GM21367 (cell line): ENCODE measurements around the gene UPF3A.

Source experiments
- ATAC-seq: cut with Tn5 transposase; IDR thresholded peaks from one replicate; pipeline ENCODE4 v1.9.1; 2021; ENCODE audit not compliant: unreplicated experiment

UPF3A gene

DNA sequence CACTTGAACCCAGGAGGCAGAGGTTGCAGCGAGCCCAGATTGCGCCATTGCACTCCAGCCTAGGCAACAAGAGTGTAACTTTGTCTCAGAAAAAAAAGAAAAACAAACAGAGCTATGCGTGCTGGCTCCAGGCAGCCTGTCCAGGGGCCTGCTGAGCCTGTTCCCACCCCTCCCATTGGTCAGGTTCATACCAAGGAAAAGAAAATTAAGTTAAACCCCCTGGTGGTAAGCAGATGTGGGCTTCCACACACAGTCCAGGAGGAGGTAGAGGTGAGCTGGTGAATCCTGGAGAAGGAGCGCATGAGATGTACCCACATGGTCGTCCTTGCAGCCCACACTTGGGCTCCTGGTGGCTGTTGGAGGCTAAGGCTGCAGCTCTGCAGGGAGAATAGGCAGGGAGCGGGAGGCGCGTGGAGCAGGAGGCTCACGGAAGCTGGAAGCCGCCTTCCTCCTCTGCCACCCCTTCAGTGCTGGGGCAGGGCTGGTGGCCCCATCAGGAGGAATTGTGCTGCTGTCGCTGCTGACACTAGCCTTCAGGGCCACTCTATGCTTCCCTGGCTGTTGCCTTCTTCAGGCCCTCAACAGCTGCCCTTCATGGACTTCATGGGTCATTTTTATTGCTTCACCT lies 22.4 kb downstream of the UPF3A start:
- no peak for ATAC-seq

DNA sequence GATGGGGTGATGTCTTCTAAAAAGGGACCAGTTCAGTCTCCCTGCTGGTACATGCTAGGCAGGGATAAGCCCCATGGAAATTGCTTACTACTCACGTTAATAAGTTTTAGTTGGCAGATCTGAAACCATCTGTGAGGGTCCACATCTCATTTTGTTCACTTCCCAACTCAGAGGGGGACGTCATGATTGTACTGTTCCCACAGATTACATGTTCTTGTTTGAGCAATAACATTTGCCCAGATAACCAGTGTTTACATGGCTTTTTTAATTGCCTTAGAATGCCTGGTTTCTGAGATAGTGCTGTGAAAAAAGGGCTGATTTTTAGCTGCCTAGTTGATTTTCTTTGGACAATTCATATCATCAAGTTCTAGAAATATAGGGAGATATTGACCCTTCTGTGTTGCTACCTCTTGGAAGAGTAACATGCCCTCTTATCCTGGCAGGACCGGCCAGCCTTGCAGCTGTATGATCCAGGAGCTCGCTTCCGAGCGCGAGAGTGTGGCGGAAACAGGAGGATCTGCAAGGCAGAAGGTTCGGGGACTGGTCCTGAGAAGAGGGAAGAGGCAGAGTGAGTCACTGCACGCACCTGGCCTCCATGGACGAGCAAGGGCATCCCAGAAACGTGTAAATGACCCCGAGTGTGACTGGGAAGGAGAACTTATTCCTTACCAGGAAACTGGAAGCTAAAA lies 23.1 kb downstream of the UPF3A start:
- no peak for ATAC-seq

DNA sequence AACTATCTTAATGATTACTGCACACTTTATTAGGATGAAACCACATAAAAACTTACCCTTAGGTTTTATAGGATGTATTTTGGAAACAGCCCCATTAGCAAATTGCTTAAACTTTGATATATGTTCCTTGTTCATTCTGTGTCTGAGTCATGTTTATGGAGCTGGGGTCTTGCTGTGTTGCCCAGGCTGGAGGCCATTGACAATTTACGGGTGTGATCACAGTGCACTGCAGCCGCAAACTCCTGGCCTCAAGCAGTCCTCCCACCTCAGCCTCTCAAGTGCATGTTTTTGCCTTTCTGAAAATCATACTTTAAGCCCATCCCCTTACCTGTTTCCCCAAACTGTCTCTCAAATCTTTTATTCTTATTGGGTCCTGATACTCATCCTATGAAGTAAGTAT lies 27.7 kb downstream of the UPF3A start:
- ATAC-seq, result no peak

DNA sequence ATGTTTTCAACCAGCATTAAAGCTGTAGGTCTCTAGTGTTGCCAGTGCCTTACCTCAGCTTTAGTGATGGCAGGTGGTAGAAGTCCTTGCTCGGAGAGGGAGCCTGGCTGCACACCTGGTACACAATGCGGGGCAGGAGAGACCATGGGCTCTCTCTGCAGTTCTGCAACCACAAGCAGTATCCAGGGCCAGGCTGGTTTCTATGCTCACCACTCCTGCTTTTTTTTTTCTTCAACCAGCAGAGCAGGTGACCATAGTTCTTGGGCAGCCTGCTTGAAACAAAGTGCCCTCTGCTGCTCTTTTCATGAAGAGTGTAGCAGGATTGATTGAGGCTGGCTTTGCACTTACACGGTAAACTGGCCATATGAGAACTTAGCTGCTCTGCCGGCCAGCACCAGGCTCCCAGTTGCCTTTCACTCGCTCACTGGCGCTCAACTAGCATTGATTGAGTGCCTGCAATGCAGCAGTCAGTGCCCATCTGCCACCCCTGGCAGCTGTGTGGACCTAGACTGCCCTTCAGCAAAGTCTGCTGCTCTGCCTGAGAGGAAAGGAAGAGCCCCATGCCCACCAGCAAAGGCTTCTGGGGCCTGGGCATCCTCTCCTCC lies 28.5 kb downstream of the UPF3A start:
- ATAC-seq, result no peak

DNA sequence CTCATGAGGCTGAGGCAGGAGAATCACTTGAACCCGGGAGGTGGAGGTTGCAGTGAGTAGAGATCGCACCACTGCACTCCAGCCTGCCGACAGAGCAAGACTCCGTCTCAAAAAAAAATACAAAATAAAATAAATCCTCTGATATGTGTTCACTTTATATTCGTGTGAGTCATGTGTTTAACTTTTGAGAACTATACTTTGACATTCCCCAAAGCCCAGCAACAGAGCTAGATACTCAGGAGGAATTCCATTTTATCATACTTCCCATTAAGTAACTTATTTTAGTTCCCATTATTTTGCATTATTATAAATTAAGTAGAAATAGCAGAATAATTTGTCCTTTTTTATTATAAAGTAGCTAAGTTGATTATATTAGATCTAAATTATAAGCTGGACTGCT lies 29.6 kb downstream of the UPF3A start:
- ATAC-seq, result no peak

DNA sequence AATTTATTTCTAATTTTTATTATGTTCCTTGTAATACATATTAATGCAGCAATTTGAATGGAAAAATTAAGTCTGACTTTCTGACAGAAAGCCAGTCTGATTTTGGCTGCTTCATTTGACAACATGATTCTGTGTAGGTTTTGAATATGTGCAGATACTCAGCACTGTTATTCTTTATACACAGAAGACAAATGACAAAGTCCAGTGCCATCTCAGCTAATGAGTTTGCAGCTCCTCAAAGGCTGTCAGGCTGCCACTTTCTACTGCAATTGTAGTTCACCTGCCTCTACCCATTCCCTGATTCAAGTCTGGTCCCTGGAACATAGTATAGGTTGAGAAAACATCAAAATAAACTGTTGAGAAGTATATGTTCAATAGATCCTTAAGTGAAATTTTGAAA lies 30.0 kb downstream of the UPF3A start:
- no peak for ATAC-seq

DNA sequence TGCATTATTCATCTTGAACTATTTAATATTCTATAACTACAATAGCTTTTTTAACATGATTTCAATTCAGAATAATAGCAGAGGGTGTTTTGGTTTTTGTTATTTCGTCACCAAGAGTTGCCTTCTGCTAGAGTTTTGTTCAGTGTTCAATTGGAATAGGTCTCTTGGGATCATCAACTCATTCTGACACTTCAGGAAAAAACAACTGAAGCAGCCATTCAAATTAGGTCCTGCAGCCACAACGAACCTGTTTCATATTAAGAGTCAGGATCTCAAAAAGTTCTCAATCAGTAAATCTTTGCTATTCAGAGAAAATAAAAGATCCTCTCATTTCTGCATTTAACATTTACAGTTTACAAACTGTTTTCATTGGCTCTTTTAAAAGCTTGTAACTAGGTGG lies 30.5 kb downstream of the UPF3A start:
- no peak for ATAC-seq

DNA sequence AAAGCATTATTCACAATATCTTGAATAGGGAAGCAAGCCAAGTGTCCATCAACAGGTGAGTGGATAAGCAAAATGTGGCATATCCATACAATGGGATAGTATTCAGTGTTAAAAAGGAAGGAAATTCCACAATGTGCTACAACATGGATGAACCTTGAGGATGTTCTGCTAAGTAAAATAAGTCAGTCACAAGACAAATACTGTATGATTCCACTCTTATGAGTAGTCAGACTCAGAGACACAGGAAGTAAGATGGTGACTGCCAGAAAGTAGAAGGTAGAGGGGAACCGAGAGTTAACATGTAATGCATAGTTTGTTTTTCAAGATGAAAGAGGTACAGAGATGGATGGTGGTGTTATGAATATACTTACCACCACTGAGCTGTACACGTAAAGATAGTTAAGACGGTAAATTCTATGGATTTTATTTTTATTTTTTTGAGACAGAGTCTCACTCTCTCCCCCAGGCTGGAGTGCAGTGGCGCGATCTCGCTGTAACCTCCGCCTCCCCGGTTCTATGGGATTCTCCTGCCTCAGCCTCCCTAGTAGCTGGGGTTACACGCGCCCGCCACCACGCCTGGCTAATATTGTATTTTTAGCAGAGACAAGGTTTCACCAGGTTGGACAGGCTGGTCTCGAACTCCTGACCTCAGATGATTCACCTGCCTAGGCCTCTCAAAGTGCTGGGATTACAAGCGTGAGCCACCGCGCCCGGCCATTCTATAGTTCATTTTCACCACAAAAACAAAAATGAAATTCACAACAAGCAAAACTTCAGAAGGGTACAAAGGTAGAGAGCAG lies 31.9 kb downstream of the UPF3A start:
- no peak for ATAC-seq

DNA sequence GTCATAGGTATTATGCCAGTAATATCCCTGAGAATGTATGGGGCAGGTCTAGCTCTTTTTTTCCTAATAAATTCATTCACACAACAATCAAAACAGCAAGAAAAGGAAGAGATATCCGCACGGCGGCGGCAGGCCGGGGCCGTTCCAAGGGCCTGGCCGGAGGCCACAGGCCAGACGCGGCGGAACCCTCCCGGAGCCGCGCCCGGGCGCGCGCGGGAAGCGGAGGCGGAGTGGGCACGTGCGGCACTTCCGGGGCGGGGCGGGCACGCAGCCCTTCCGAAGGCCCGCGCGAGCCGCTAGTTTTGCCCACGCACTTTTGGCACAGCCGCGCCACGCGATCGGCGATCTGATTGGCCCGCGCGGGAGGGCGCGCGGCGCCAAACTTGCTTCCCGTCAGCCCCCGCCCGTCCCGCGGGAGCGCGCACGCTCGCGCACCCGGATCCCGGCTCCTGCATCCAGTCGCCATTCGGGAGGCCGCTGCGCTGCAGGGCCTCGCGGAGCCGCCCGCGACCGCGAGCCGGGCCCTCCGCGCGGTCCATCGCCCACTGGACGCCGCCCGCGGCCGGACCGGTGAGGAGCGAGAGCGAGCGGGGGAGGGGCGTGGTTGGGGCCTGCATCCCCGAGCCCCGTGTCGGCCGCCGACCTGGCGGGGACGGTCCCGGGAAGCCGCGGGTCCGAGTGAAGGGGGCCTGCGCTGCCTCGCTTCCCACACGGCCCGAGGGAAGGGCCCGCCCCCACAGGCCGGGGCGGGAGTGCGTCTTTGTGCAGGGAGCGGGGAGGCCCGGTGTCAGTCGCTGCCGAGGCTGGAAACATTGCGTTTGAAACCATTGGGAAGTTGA lies 32.9 kb downstream of the UPF3A start, which contains the start of gene CHAMP1:
CHAMP1 (plus strand) TSS at position 430 of the 839 bp plus-strand sequence. CDS start 9,340 bp downstream, outside the sequence.
- peak; percentile 72 for ATAC-seq

DNA sequence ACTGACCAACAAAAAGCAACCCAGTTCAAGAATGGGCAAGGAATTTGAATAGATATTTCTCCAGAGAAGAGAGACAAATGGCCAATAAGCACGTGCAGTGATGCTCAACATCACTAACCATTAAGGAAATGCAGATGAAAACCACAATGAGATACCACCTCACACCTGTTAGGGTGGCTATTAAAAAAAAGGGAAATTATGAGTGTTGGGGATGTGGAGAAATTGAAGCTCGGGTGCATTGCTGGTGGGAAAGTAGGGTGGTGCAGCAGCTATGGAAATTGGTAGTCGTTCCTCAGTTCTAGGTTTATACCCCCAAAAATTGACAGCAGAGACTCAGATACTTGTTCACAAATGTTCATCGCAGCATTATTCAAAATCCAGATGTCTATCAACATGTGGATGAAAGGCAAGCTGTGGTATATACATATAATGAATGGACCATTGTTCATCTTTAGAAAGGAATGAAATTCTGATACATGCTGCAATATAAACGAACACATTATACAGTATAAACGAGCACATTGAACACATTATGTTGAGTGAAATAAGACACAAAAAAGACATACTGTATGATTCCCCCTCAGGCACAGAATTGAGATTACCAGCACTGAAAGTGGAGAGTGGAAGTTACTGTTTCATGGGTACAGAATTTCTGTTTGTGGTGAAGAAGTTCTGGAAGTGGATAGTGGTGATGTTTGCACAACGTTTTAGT lies 33.8 kb downstream of the UPF3A start:
- ATAC-seq, result no peak

DNA sequence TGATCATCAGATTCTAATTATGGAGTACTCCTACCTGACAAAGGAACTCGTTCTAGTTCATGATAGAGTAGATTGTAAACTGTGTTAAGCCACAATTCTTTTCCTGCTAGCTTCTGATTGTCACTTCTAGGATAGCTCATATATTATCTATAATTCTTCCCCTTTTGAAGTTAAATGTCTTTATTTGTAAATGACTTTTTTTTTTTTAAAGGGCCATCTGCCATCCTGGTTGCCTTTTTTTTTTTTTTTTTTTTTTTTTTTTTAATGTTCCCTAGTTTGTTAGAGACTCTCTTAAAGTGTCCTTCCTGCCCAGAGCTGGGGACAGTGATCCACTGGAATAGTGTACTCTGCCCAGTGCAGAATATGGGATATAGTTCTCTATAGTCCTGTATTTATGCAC lies 37.2 kb downstream of the UPF3A start:
- ATAC-seq, result no peak

DNA sequence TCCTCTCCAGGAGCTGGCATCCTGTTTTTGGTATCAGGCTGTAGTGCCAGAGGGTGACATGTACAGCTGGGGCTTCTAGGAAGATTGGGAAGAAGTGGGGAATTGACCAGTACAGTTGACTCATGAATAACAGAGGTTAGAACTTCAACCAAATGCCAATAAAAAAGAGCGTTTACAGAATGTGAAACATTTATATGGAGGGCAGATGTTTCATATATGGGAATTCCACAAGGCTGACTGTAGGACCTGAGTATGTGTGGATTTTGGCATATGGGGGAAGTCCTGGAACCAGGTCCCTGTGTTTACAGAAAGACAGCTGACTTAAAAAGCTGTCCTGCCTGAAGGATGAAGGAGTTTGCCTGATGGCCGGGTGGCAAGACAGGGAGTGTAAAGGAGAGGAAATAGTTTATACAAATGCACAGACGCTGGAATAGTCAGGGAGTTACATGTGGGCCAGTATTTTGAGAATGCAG lies 38.1 kb downstream of the UPF3A start:
- ATAC-seq, result no peak

DNA sequence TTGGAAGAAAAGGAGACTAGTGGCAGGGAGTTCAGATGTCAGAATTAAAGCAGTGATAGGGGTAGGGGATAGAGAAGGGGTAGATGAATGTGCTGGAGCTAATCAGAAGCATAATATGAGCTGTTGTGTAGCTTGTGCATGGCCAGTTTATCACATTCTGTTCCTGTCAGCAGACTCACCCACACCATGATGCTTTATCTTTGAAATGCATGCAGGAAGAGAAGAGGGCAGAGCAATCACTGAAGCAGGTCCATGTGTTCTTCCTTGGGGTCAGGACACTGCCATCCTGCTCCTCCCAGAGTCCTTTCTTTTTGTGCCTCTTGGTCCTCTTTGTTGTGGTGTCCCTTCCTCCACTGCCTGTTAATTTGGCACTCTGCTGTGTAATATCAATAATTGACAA lies 38.7 kb downstream of the UPF3A start:
- ATAC-seq, result no peak

DNA sequence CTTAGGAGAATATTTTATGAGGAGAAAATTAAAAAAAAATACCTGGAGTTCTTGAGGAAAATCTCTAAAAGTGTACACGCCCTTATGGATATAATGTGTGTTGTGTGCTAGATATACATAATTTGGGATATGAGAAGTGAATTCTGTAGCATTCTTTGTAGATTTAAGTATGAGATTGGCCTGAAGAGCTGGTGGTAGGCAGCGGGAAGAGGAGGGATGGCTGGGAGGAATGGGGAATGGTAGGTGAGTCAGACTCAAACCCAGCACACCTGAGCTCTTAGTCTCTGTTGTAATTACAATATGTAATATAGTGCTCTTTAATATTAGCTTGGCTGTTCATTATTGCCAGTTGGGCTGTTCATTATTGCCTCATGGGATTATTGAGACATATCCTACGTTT lies 39.9 kb downstream of the UPF3A start:
- no peak for ATAC-seq

DNA sequence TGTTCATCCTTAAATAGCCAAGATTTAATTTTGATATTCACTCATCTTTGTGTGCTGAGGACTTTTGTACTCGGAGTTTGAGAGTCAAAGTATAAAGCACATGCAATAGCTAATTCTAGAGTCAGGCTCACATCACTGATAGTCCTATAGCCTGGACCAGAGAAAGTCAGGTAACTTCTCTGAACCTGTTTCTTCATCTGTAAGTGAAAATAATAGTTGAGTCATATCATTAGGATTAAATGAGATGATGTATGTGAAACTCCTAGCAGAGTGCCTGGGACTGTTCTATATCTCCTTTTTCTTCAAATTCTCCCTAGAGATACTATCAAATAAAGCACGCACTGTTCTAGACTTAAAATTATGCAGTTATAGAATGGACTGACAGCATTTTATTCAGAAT lies 41.9 kb downstream of the UPF3A start:
- no peak for ATAC-seq

DNA sequence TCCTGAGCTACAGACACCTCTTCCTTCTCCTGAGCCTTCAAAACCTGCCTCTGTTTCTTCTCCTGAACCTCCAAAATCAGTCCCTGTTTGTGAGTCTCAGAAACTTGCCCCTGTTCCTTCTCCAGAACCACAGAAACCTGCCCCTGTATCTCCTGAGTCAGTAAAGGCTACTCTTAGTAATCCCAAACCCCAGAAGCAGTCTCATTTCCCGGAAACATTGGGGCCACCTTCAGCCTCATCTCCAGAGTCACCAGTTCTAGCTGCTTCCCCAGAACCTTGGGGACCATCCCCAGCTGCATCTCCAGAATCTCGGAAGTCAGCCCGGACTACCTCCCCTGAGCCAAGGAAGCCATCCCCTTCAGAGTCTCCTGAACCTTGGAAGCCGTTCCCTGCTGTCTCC lies 42.9 kb downstream of the UPF3A start:
- no peak for ATAC-seq

DNA sequence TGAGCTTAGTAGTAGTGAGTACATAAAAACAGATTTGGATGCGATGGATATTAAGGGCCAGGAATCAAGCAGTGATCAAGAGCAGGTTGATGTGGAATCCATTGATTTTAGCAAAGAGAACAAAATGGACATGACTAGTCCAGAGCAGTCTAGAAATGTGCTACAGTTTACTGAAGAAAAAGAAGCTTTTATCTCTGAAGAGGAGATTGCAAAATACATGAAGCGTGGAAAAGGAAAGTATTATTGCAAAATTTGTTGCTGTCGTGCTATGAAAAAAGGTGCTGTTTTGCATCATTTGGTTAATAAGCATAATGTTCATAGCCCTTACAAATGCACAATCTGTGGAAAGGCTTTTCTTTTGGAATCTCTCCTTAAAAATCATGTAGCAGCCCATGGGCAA lies 44.3 kb downstream of the UPF3A start:
- ATAC-seq, result no peak

DNA sequence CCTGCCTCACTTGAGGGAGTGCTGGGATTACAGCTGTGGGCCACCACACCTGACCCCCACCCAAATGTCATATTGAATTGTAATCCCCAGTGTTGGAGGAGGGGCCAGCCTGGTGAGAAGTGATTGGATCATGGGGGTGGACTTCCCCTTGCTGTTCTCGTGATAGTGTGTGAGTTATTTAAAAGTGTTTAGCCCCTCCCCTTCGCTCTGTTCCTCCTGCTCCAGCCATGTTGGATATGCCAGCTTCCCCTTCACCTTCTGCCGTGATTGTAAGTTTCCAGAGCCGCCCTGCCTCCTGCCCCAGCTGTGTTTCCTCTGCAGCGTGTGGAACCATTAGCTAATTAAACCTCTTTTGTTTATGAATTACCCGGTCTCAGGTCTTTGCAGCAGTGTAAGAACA lies 46.6 kb downstream of the UPF3A start:
- ATAC-seq, result no peak

DNA sequence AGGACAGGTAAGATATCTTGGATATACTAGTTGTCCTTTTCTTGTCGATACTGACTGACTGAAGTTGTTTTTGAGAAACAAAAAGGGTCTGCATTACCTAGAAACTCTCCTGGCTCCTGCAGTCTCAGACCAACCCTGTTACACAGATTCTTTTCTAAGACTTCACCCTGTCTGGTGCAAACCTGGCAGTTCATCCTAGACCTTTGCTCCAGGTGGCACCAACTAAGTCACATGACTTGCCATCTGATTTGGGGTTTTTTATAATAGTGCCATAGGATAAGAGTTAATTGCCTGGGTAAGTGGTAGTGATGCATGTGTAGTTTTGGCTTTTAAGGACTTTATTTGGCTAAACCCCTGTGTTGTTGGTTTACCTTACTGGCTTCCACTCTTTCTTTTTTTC lies 47.2 kb downstream of the UPF3A start:
- ATAC-seq, result no peak

DNA sequence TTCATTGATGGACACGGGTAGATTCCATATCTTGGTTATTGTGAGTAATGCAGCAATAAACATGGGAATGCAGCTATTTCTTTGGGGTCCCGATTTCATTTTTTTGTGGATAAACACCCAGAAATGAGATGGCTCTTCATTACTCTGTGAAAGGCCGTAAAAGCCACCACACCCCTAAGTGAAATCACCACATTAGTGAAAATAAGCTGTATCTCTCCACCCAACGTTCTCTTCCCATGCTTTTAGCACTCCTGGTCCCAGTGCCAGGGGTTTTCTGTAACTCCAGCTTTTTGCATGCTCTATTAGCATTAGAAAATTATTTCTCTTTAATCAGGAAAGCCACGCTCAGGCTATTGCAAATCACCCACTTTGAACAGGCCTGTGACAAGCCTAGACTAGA lies 48.7 kb downstream of the UPF3A start:
- ATAC-seq, result no peak
